ENCODE measurements around the gene MTX3. TPM values are rescaled to one million over a fixed set of nuclear protein-coding genes. Genes with fewer than 3 reads are reported as not detected.

The MTX3 gene
- total and polyA plus RNA-seq, 4 donors, result 2.3 to 7.6 (median 4.4) TPM

- Histone ChIP-seq H3K9me3 (ENCODE audit: control insufficient read depth in 4 of 4, low read length in 3 of 4) (no peaks in the 10 kb centered on the region), H3K27ac (ENCODE audit: low read depth in 1 of 2, low read length in 2 of 2) (no peak overlapping the region), H3K27me3 (ENCODE audit: control insufficient read depth in 4 of 4, insufficient read depth in 4 of 4, low read length in 3 of 4) (no peaks in the 10 kb centered on the region), H3K4me3 (ENCODE audit: low read depth in 1 of 3, low read length in 3 of 3) (no peak overlapping the region), H3K36me3 (ENCODE audit: control insufficient read depth in 4 of 4, insufficient read depth in 3 of 4, low read depth in 1 of 4, low read length in 3 of 4) (no peaks in the 10 kb centered on the region), H3K9ac (ENCODE audit: low read depth in 1 of 2, low read length in 2 of 2) (no peak overlapping the region), H3K4me1 (ENCODE audit: control insufficient read depth in 4 of 4, insufficient read depth in 4 of 4, low read length in 3 of 4) (no peaks in the 10 kb centered on the region)
- WGBS, result 75% methylated on average over 5 of the region's 5 CpGs
- no peak for DNase-seq (ENCODE audit: low spot score)
- TF ChIP-seq CTCF (IDR thresholded peaks at IDR 0.05; ENCODE audit: low read depth, low read length, missing input control) (no peak), FOXA2 (IDR thresholded peaks at IDR 0.05) (no peak)
Observed at GRCh38 chr5:80010754-80011392, 19.8 kb upstream of the MTX3 start.

- H3K4me1 ChIP-seq (ENCODE audit: control insufficient read depth in 4 of 4, insufficient read depth in 4 of 4, low read length in 3 of 4), result no peaks in the 10 kb centered on the region
- 82% methylated on average over 4 of the region's 4 CpGs for WGBS
Observed at GRCh38 chr5:80008995-80009765, 18.1 kb upstream of the MTX3 start.

GRCh38 chr5:80002677-80003076, 11.6 kb upstream of the MTX3 start:
- DNase-seq (ENCODE audit: low spot score), result no peak
- Histone ChIP-seq H3K36me3 (ENCODE audit: control insufficient read depth in 4 of 4, insufficient read depth in 3 of 4, low read depth in 1 of 4, low read length in 3 of 4) (no peaks in the 10 kb centered on the region), H3K4me3 (ENCODE audit: low read depth in 1 of 3, low read length in 3 of 3) (no peak overlapping the region), H3K4me1 (ENCODE audit: control insufficient read depth in 4 of 4, insufficient read depth in 4 of 4, low read length in 3 of 4) (no peaks in the 10 kb centered on the region), H3K27me3 (ENCODE audit: control insufficient read depth in 4 of 4, insufficient read depth in 4 of 4, low read length in 3 of 4) (no peaks in the 10 kb centered on the region), H3K9me3 (ENCODE audit: control insufficient read depth in 4 of 4, low read length in 3 of 4) (no peaks in the 10 kb centered on the region), H3K27ac (ENCODE audit: low read depth in 1 of 2, low read length in 2 of 2) (no peak overlapping the region), H3K9ac (ENCODE audit: low read depth in 1 of 2, low read length in 2 of 2) (no peak overlapping the region)
- 98% methylated on average over 1 of the region's 1 CpG for WGBS
- TF ChIP-seq SP1 (IDR thresholded peaks at IDR 0.05), result no peak
- no peak for TF ChIP-seq GABPA (IDR thresholded peaks at IDR 0.05 in 1 of 2, conservative IDR thresholded peaks at IDR 0.05 in 1 of 2)
- TF ChIP-seq ZBTB33 (IDR thresholded peaks at IDR 0.05), result no peak
- TF ChIP-seq EGR1 (IDR thresholded peaks at IDR 0.05; ENCODE audit: low read depth in 2 of 2), result no peak
- TF ChIP-seq HNF4A (conservative IDR thresholded peaks at IDR 0.05), result no peak
- no peak for TF ChIP-seq REST (IDR thresholded peaks at IDR 0.05)
- TF ChIP-seq TAF1 (conservative IDR thresholded peaks at IDR 0.05), result no peak
- TF ChIP-seq JUND (IDR thresholded peaks at IDR 0.05), result no peak
- no peak for TF ChIP-seq YY1 (IDR thresholded peaks at IDR 0.05)
- TF ChIP-seq RAD21 (IDR thresholded peaks at IDR 0.05), result no peak
- TF ChIP-seq FOXA2 (IDR thresholded peaks at IDR 0.05), result no peak
- no peak for TF ChIP-seq NR2F2 (IDR thresholded peaks at IDR 0.05)
- TF ChIP-seq ATF3 (IDR thresholded peaks at IDR 0.05), result no peak
- TF ChIP-seq RXRA (IDR thresholded peaks at IDR 0.05), result no peak
- TF ChIP-seq FOXA1 (IDR thresholded peaks at IDR 0.05), result no peak
- TF ChIP-seq HNF4G (IDR thresholded peaks at IDR 0.05), result no peak
- no peak for TF ChIP-seq MAX (IDR thresholded peaks at IDR 0.05)

More at GRCh38 chr5:80008995-80009765, 18.1 kb upstream of the MTX3 start:
- no peak overlapping the region for H3K27ac ChIP-seq (ENCODE audit: low read depth in 1 of 2, low read length in 2 of 2)
- no peak for TF ChIP-seq EGR1 (IDR thresholded peaks at IDR 0.05; ENCODE audit: low read depth in 2 of 2)
- no peak for TF ChIP-seq RXRA (IDR thresholded peaks at IDR 0.05)
- no peak for TF ChIP-seq FOXA1 (IDR thresholded peaks at IDR 0.05)
- H3K9ac ChIP-seq (ENCODE audit: low read depth in 1 of 2, low read length in 2 of 2), result no peak overlapping the region
- H3K4me3 ChIP-seq (ENCODE audit: low read depth in 1 of 3, low read length in 3 of 3), result no peak overlapping the region
- H3K36me3 ChIP-seq (ENCODE audit: control insufficient read depth in 4 of 4, insufficient read depth in 3 of 4, low read depth in 1 of 4, low read length in 3 of 4), result no peaks in the 10 kb centered on the region
- no peaks in the 10 kb centered on the region for H3K27me3 ChIP-seq (ENCODE audit: control insufficient read depth in 4 of 4, insufficient read depth in 4 of 4, low read length in 3 of 4)
- DNase-seq (ENCODE audit: low spot score), result no peak
- no peaks in the 10 kb centered on the region for H3K9me3 ChIP-seq (ENCODE audit: control insufficient read depth in 4 of 4, low read length in 3 of 4)
